Natural killer cell (primary cell): ENCODE measurements around the gene RMC1. TPM values are rescaled to one million over a fixed set of nuclear protein-coding genes. Genes with fewer than 3 reads are reported as not detected.

Experiments used
- ATAC-seq, 3 donors: fragments of 150-1000 bp in 2 of 3; fragments of 200-7000 bp in 1 of 3; cut with Tn5 transposase; 1 replicate in 1 of 3; 2 replicates in 2 of 3; pipeline ENCODE4 v1.10.0; 2021; ENCODE audit warnings: mild to moderate bottlenecking in 2 of 3, moderate library complexity in 2 of 3
- DNase-seq, 2 donors: peaks; one replicate each; pipeline versions ENCODE4 v3.0.0 to v3.0.0-alpha.2; 2013 to 2021; ENCODE audit warnings: mixed read lengths in 1 of 2
- H3K27ac ChIP-seq: one replicate; pipeline ENCODE4 v1.5.1; 2013; ENCODE audit warnings: mild to moderate bottlenecking, low read length
- H3K27me3 ChIP-seq: one replicate; pipeline ENCODE4 v1.6.1; 2013; ENCODE audit warnings: low read length; ENCODE audit not compliant: control insufficient read depth, insufficient read depth
- H3K36me3 ChIP-seq: one replicate; pipeline ENCODE4 v1.6.1; 2013; ENCODE audit warnings: low read length; ENCODE audit not compliant: control insufficient read depth, insufficient read depth
- H3K4me1 ChIP-seq: one replicate; pipeline ENCODE4 v1.6.1; 2013; ENCODE audit warnings: low read length; ENCODE audit not compliant: control insufficient read depth, insufficient read depth
- H3K4me3 ChIP-seq: one replicate; pipeline ENCODE4 v1.5.1; 2013; ENCODE audit warnings: low read length
- H3K9me3 ChIP-seq: one replicate; pipeline ENCODE4 v1.6.1; 2013; ENCODE audit warnings: low read length; ENCODE audit not compliant: control insufficient read depth, insufficient read depth
- H3K27ac Mint-ChIP-seq, 2 donors: one replicate each; pipeline ENCODE4 v1.8.0; 2022; ENCODE audit warnings: mild to moderate bottlenecking in 2 of 2, mixed read lengths in 2 of 2, moderate library complexity in 1 of 2
- H3K27me3 Mint-ChIP-seq, 2 donors: one replicate each; pipeline ENCODE4 v1.8.0; 2022; ENCODE audit warnings: low read depth in 2 of 2, mixed read lengths in 2 of 2
- H3K36me3 Mint-ChIP-seq: one replicate; pipeline ENCODE4 v1.8.0; 2022; ENCODE audit warnings: mixed read lengths
- H3K4me1 Mint-ChIP-seq, 2 donors: one replicate each; pipeline ENCODE4 v1.8.0; 2022; ENCODE audit warnings: mixed read lengths in 2 of 2
- H3K4me3 Mint-ChIP-seq: one replicate; pipeline ENCODE4 v1.8.0; 2022; ENCODE audit warnings: mild to moderate bottlenecking, moderate library complexity, mixed read lengths
- H3K9me3 Mint-ChIP-seq, 2 donors: one replicate each; pipeline ENCODE4 v1.8.0; 2022; ENCODE audit warnings: mixed read lengths in 2 of 2
- WGBS: methylation state at CpG from one replicate; pipeline ENCODE4 v1.1.7; 2013; ENCODE audit warnings: missing lambda C conversion rate; ENCODE audit not compliant: insufficient coverage; 5-methylcytosine and 5-hydroxymethylcytosine counted together
- intact Hi-C: fragments of 100-400 bp; cut with micrococcal nuclease; formaldehyde crosslinking; loops from one replicate; pipeline ENCODE4 v1.14.2; 2022
- total RNA-seq, 4 donors: library from RNA; stranded (reverse); fragments of 120-200 nt in 1 of 4; gene quantifications; one replicate each; pipeline versions ENCODE4 v1.2.3 to v1.2.4, GENCODE V29; 2013 to 2022
- TF ChIP-seq, protein P1 (sequence below): fragments of 200-600 bp; IDR thresholded peaks from one replicate; pipeline ENCODE4 v1.8.0; 2022; ENCODE audit warnings: antibody characterized with exemption

Gene RMC1
- total RNA-seq, 3 donors from 2014 or later (not counting 1 experiment from before 2014, with no cell fraction given) = 71.1 to 84.4 (median 77.2) TPM

- H3K27ac Mint-ChIP-seq = peak overlapping the region; percentile 81 to 94
- peaks cover 76 to 80% of the 10 kb centered on the region in 2 donors for H3K4me1 Mint-ChIP-seq
- TF ChIP-seq, protein P1, sequence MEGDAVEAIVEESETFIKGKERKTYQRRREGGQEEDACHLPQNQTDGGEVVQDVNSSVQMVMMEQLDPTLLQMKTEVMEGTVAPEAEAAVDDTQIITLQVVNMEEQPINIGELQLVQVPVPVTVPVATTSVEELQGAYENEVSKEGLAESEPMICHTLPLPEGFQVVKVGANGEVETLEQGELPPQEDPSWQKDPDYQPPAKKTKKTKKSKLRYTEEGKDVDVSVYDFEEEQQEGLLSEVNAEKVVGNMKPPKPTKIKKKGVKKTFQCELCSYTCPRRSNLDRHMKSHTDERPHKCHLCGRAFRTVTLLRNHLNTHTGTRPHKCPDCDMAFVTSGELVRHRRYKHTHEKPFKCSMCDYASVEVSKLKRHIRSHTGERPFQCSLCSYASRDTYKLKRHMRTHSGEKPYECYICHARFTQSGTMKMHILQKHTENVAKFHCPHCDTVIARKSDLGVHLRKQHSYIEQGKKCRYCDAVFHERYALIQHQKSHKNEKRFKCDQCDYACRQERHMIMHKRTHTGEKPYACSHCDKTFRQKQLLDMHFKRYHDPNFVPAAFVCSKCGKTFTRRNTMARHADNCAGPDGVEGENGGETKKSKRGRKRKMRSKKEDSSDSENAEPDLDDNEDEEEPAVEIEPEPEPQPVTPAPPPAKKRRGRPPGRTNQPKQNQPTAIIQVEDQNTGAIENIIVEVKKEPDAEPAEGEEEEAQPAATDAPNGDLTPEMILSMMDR = no peak
- H3K4me3 Mint-ChIP-seq = peak overlapping the region; percentile 65
- 82% methylated on average over 8 of the region's 8 CpGs for WGBS
- H3K27ac ChIP-seq = no peak overlapping the region
- peaks cover 13% of the 10 kb centered on the region for H3K36me3 ChIP-seq
- H3K4me1 ChIP-seq = peaks cover 60% of the 10 kb centered on the region
- intact Hi-C loops = loop anchor here (10.0 kb wide), 1 partner anchor 436 kb away; the partner anchor contains the start of gene TTC39C
- no peaks in the 10 kb centered on the region for H3K27me3 Mint-ChIP-seq
- H3K27me3 ChIP-seq = no peaks in the 10 kb centered on the region
- DNase-seq (no peak), ATAC-seq (no peak)
- peaks cover 5% of the 10 kb centered on the region for H3K36me3 Mint-ChIP-seq
- no peak overlapping the region for H3K4me3 ChIP-seq
- H3K9me3 ChIP-seq = no peaks in the 10 kb centered on the region
- no peaks in the 10 kb centered on the region for H3K9me3 Mint-ChIP-seq
Observed at GRCh38 chr18:23578891-23579653, 75.8 kb downstream of the RMC1 start.

- peak overlapping the region; percentile 31 for H3K4me3 Mint-ChIP-seq
- no peaks in the 10 kb centered on the region for H3K9me3 ChIP-seq
- no peak for ATAC-seq
- no peaks in the 10 kb centered on the region for H3K9me3 Mint-ChIP-seq
- H3K36me3 Mint-ChIP-seq = peaks cover 5% of the 10 kb centered on the region
- H3K27me3 Mint-ChIP-seq = no peaks in the 10 kb centered on the region
- no peak overlapping the region for H3K4me3 ChIP-seq
- no peaks in the 10 kb centered on the region for H3K27me3 ChIP-seq
- intact Hi-C loops = no loop called here
- no peak for DNase-seq
- WGBS = 96% methylated on average over 6 of the region's 6 CpGs
- H3K36me3 ChIP-seq = peaks cover 10% of the 10 kb centered on the region
- H3K27ac ChIP-seq = no peak overlapping the region
- H3K4me1 Mint-ChIP-seq = peaks cover 74 to 84% of the 10 kb centered on the region in 2 donors
- H3K4me1 ChIP-seq = peaks cover 59% of the 10 kb centered on the region
- TF ChIP-seq, protein P1 = no peak
- peak overlapping the region; percentile 81 to 94 for H3K27ac Mint-ChIP-seq
Observed at GRCh38 chr18:23580677-23581367, 77.5 kb downstream of the RMC1 start.

Other genes starting within 250 kb of the RMC1 start
- gene RIOK3, start 50.2 kb upstream of the RMC1 start, total RNA-seq = 100 to 1,000 TPM; 164 to 233 (median 182) TPM
- 100 to 1,000 TPM; 143 to 203 (median 173) TPM for gene NPC1, start 83.0 kb downstream of the RMC1 start, total RNA-seq
- under 1 TPM in 2 of 3 donors, not detected in 1; 0.35 to 0.45 TPM for gene ANKRD29, start 159.4 kb downstream of the RMC1 start, total RNA-seq
- not detected for gene LAMA3, start 185.9 kb downstream of the RMC1 start, total RNA-seq